GM03348 (cell line): ENCODE data around the gene CCN5.
"Not testable (repeated sequence)": the region's sequence is repeated elsewhere in the genome, so short reads cannot be mapped to it uniquely, and the experiment has no call there.

Experiments
- DNase-seq: peaks from one replicate; pipeline ENCODE4 v3.0.0; 2012; ENCODE audit warnings: low spot score

Gene CCN5

GRCh38 chr20:44695295-44695673 lies 19.9 kb upstream of the CCN5 start:
- DNase-seq, result no peak

- DNase-seq, result peak; percentile 64
These were observed 19.4 kb upstream of the CCN5 start for GRCh38 chr20:44695674-44696300.

GRCh38 chr20:44696315-44696714 lies 18.9 kb upstream of the CCN5 start:
- no peak for DNase-seq

DNA sequence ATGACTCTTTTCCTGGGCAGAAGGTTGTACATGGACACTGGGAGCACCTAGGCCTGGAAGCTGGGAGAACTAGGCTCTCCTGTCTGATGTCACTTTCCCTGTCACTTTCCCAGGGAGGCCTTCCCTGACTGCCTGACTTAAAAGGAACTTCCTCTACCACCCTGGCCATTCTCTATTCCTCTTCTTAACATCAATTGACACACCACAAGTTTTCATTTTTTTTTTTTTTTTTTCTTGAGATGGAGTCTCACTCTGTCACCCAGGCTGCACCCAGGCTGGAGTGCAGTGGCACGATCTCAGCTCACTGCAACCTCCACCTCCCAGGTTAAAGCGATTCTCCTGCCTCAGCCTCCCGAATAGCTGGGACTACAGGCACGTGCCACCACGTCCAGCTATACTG lies 18.1 kb upstream of the CCN5 start:
- not testable (repeated sequence) for DNase-seq

DNA sequence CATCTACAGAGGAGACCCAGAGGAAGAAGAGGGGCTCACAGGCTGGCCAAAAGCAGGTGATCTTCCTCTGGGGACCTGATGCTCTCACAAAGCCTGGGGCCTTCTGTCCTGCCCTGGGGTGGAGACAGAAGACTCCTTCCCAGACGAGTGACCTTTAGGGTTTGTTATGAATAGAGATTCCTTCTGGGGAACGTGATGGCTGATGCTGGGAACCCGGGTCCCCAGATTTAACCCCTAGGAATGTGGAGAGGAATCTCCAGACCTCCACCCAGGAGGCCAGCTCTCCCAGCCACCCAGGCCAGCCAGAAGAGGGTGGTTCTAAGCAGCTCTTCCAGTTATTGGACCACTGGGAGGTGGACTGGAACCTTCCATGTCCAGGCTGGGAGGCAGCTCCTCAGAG lies 16.8 kb upstream of the CCN5 start:
- no peak for DNase-seq

- no peak for DNase-seq
These were observed 14.9 kb upstream of the CCN5 start for GRCh38 chr20:44700306-44700705.

DNA sequence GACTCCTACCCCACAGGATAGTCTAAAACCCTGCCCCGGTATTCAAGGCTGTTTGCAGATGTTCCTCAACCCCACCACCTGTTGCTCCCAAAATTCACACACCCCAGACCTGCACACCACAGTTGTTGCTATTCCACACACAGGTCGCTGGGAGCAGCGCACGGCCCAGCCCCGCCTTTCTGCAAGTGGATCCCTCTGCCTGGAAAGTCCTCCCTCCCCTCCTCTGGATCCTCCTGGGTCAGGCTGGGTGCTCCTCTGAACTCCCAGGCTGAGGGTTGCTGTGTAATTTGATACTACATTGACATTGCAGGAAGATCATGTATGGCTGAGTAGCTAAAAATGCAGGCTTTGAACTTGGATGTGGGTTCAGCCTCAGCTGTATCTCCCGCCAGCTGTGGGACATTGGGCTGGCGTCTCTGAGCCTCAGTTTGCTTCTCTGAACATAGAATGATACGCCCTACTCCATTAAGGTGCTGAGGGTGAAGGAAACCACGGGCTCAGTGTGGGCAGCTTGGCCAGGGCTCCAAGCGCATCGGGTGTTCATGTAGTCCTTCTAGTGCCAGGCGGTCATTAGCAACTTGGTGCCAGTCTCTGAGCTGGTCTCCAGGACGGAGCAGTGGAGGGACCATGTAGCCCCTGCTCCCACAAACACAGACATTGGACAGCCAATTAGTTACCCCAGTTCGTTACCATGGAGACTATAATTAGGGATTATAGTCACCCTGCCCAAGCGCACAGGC lies 13.9 kb upstream of the CCN5 start:
- peak; percentile 37 for DNase-seq

DNA sequence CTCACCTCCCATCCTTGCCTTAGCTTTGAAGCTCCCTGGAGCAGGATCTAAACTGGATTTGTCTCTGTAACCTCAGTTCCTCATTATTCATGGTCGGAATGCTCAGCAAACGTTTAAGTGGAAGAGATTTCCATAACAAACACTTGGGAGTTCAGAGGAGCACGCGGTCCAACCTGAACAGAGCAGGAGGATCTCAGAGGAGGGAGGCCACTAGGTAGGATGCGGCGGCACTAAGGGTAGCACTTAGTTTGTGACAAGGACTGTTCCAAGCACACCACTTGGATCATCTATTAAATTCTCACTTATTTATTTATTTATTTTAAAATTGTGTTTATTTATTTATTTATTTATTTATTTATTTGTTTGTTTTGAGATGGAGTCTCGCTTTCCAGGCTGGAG lies 13.3 kb upstream of the CCN5 start:
- no peak for DNase-seq

- DNase-seq, result peak; percentile 92
These were observed 12.4 kb upstream of the CCN5 start for GRCh38 chr20:44702776-44703175.

DNA sequence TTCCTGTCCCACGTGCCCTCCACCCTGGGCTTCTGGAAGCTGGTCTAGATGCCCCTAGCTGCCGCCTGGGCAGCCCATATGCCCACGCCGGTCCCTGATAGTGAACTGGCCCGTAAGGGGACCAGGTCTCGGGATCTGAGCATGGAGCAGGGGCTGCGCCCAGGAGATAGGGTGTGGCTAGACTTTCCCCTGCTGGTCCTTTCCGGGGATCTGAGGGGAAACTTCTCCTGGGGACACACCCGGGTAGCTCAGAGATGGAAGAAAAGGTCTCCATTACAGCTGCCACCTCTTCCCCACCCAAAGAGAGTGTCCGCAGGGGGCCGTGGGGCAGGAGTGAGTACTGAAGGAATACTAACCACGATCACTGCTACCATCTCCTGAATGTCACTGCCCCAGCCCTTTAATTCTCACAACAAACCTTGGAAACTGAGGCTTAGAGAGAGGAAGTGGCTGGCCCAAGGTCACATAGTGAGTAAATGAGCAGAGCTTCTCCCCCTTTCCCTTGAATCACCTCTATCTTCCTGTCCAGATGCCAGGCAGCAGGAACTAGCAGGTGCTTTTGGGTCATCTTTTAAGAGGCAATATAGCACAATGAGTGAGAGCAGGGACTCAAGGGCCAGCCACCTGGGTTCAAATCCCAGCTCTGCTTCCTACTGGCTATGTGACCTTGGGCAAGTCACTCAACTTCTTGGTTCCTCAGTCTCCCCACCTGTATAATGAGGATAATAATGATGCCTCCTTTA lies 11.8 kb upstream of the CCN5 start:
- DNase-seq, result peak; percentile 31

DNA sequence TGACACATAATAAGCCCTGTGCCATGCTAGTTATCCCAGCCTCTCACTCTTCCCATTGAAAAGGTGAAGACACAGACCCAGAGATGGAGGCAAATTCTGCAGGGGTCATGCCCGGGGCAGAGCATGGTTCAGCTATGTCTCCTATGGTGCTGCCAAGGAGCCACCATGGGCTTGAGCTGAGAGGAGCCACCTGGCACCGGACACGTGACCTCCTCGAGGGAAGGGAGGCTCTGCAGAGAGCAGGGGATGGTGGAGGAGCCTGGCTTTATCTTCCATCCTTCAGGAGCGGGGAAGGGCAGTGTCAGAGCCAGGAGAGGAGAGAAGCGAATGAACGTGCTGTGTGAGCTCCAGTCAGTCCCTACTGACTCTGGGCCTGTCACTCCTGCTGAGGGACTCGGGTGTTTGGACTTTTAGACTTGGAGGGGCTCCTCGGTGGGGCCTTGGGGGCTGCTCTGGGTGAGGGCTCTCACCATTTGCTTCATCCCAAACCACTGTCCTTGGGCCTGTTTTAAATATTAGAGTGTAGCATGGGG lies 11.1 kb upstream of the CCN5 start:
- DNase-seq, result no peak

GRCh38 chr20:44704551-44704971 lies 10.6 kb upstream of the CCN5 start:
- DNase-seq, result peak; percentile 62

GRCh38 chr20:44705364-44706094 lies 9.6 kb upstream of the CCN5 start:
- no peak for DNase-seq

DNA sequence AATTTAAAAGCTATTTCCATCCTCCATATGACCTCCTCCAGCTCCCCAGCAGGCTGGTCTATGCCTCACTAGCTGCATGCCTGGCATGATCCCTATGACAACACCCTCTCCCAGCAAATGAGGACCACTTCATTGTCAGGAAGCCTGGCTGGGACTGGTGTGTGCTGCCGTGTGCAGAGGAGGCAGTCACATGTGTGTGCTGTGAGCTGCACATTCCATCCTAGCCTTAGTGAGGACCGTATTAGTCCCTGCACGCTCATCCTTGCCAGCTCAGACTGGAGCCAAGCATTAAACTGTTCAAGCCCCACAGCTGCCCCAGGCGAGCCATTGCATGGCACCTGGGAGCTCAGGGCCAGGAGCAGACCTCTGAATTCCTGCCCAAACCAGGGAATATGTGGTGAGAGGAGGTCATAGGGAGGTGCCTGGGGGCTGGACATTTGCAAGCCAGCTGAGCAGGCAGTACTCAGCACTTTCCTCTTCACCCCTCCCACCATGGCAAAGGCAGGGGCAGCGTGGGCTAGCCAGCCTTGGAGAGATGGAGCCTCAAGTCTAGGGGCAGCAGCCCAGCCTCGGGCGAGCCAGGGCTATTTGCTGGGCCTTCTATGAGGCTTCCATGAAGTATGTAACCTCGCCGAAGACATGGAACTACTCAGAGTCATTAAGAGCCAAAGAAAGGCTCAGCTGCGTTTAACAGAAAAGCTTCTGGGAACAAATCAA lies 8.7 kb upstream of the CCN5 start:
- peak; percentile 76 for DNase-seq

- no peak for DNase-seq
These were observed 8.1 kb upstream of the CCN5 start for GRCh38 chr20:44707018-44707579.

- no peak for DNase-seq
These were observed 5.8 kb upstream of the CCN5 start for GRCh38 chr20:44709380-44709779.

DNA sequence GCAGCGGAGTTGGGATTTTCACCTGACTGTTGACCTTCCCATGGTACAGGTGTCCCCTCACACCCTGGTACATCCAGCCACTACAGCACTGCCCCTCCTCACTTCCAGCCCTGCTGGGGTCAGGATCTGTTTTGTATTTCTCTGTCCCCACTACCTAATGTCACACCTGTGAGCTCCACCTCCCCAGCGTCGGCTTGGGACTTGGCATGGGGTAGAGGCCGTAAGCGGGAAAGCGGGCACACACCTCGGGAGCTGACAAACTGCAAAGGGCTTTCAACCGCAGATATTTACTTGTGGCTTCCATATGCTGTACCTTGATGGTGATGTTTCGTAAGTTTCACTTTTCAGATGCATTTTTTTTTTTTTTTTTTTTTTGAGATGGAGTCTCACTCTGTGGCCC lies 5.4 kb upstream of the CCN5 start:
- no peak for DNase-seq

DNA sequence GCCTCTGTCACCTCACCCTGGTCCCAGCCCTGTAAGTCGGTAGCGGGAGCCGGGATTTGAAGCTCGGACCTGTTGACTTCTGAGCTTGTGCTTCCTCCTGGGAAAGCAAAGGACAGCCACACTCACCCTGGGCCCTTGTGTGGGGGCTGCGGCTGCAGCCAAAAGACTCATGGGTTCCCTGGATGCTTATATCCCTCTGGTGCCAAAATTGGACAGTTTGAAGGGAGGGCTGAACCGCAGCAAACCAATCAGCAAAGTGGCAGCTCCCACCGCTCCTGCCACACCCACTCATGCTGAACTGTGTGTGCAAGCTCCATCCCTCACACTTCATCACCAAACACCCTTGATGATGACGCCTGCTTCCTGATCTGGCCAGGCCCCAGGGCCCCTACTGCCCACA lies 3.9 kb upstream of the CCN5 start:
- DNase-seq, result no peak

- no peak for DNase-seq
These were observed 968 bp upstream of the CCN5 start for GRCh38 chr20:44714102-44714700.

DNA sequence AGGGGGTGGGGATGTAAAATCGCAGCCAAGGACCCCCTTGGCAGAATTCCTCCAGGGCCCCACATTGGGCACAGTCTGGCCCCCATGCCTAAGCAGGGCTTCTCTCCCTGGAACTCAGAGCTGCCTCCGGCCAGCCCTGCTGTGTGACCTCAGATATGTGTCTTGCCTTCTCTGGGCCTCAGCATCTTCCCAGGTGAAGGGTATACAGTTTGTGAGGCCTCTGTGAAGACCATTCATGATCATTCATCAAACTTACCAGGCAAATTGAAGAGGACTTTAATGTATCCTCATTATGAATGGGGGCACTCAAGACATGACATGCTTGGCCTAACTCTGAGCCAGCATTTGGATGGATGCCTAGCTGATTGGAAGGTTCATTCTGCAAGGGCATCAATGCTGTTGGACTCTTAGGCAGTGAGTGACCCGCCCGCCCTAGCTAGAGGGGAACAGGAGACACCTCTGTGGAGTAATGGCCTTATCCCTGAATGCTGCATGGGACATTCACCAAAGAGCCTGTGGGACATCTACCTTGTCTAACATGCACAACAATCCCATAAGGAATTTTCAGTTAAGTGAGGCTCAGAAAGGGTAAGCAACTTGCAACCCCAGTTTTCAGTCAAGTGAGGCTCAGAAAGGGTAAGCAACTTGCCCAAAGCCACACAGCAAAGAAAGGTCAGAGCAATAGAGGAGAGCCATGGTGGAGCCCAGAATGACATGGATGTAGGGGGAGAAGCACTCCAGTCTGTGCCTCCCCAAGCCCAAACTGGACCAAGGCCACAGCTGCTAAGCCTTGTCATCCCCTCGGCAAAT lies 535 bp downstream of the CCN5 start:
- DNase-seq, result no peak
